HG02642 (cell line): Measurements from ENCODE around the gene TCERG1L.
"Not testable (repeated sequence)": the region's sequence is repeated elsewhere in the genome, so short reads cannot be mapped to it uniquely, and the experiment has no call there.

Experiments used
- ATAC-seq: cut with Tn5 transposase; IDR thresholded peaks from one replicate; pipeline ENCODE4 v1.9.1; 2021; ENCODE audit warnings: mild to moderate bottlenecking; ENCODE audit not compliant: unreplicated experiment, poor library complexity

TCERG1L gene

GRCh38 chr10:131251146-131251541 is 60.4 kb downstream of the TCERG1L start:
- no peak for ATAC-seq

GRCh38 chr10:131250454-131251145 is 60.9 kb downstream of the TCERG1L start:
- ATAC-seq = no peak

GRCh38 chr10:131249955-131250344 is 61.6 kb downstream of the TCERG1L start:
- no peak for ATAC-seq

GRCh38 chr10:131249238-131249954 is 62.1 kb downstream of the TCERG1L start:
- ATAC-seq = no peak

GRCh38 chr10:131248376-131249165 is 63.0 kb downstream of the TCERG1L start:
- no peak for ATAC-seq

- no peak for ATAC-seq
These were observed 63.6 kb downstream of the TCERG1L start for GRCh38 chr10:131247873-131248272.

GRCh38 chr10:131246775-131247174 is 64.7 kb downstream of the TCERG1L start:
- ATAC-seq = no peak

GRCh38 chr10:131246089-131246488 is 65.4 kb downstream of the TCERG1L start:
- no peak for ATAC-seq

- no peak for ATAC-seq
These were observed 66.0 kb downstream of the TCERG1L start for GRCh38 chr10:131245475-131246059.

GRCh38 chr10:131244836-131245235 is 66.7 kb downstream of the TCERG1L start:
- no peak for ATAC-seq

- ATAC-seq = no peak
These were observed 68.4 kb downstream of the TCERG1L start for GRCh38 chr10:131243076-131243475.

GRCh38 chr10:131242007-131242406 is 69.5 kb downstream of the TCERG1L start:
- no peak for ATAC-seq

- no peak for ATAC-seq
These were observed 70.8 kb downstream of the TCERG1L start for GRCh38 chr10:131240691-131241090.

- no peak for ATAC-seq
These were observed 71.6 kb downstream of the TCERG1L start for GRCh38 chr10:131239926-131240325.

- no peak for ATAC-seq
These were observed 72.1 kb downstream of the TCERG1L start for GRCh38 chr10:131239450-131239849.

GRCh38 chr10:131238669-131239280 is 72.7 kb downstream of the TCERG1L start:
- ATAC-seq = no peak

GRCh38 chr10:131237991-131238651 is 73.4 kb downstream of the TCERG1L start:
- no peak for ATAC-seq

- not testable (repeated sequence) for ATAC-seq
These were observed 76.9 kb downstream of the TCERG1L start for GRCh38 chr10:131234606-131235005.

- no peak for ATAC-seq
These were observed 77.8 kb downstream of the TCERG1L start for GRCh38 chr10:131233611-131234258.
